A549 (cell line): ENCODE data around the gene NTN1.

Experiments used
- CBX2 ChIP-seq: fragments of 200-600 bp; sonication (generic); IDR thresholded peaks from 2 replicates; pipeline ENCODE4 v1.6.1; 2016; ENCODE audit warnings: low read depth, mild to moderate bottlenecking, borderline replicate concordance
- MAZ ChIP-seq: fragments of 150-350 bp; IDR thresholded peaks from 2 replicates; pipeline ENCODE4 v1.6.1; 2014; ENCODE audit warnings: antibody characterized with exemption, low read depth, low read length, borderline replicate concordance
- RFX5 ChIP-seq: fragments of 450-650 bp; IDR thresholded peaks from 2 replicates; pipeline ENCODE4 v1.7.1; 2014; ENCODE audit warnings: antibody characterized with exemption, mild to moderate bottlenecking, moderate library complexity
- SMC3 ChIP-seq: fragments of >200 bp; sonication (Bioruptor Twin); formaldehyde crosslinking; IDR thresholded peaks from 3 replicates; pipeline ENCODE4 v1.6.1; 2018; ENCODE audit warnings: inconsistent platforms
- TF ChIP-seq, protein P1 (sequence below): fragments of >200 bp; sonication (Bioruptor Twin); formaldehyde crosslinking; IDR thresholded peaks from 3 replicates; pipeline ENCODE4 v1.5.1; 2016
- TF ChIP-seq, protein P2 (sequence below): IDR thresholded peaks from 2 replicates; pipeline ENCODE4 v1.6.1; 2012
- TF ChIP-seq, protein P3 (sequence below): IDR thresholded peaks from 2 replicates; pipeline ENCODE4 v1.6.1; 2012; ENCODE audit warnings: low read depth, borderline replicate concordance

DNA sequence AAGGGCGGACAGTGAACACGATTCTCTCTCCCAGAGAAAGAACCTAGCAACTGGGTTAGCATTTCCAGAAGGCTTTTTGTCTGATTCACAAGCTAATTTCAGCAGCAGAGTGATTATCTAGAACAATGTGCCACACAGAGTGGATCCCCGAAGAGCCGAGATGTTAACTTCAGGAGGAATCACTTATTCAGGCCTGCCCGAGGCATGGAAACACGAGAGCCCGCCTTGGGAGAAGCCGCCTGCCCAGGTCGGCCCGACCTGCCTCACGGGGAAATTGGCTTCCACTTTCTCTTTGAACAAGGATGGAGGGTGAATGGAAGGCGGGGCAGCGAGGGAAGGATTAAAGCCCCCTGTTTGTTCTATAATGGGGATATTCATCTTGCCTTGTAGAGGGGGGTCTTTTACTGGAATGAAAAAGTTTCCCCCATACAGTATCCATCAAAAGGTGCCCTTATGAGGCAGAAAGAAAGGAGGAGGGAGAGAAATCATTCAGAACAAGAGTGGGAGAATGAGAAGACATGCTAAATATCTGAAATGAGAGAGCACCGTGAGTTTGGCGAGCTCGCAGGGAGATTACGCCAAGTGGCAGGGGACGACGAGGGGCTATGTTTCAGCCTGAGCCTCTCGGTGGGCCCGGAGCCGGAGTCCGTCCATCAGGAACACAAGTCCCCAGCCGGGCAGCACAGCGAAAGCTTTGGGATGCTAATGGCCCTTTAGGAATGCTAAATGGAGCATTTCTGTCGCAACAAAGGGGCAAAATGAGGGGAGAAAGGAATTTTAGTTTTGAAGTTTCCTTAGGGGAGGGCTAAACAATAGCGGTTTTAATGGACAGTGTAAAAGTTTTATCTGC lies 33.0 kb downstream of the NTN1 start:
- TF ChIP-seq, protein P1, sequence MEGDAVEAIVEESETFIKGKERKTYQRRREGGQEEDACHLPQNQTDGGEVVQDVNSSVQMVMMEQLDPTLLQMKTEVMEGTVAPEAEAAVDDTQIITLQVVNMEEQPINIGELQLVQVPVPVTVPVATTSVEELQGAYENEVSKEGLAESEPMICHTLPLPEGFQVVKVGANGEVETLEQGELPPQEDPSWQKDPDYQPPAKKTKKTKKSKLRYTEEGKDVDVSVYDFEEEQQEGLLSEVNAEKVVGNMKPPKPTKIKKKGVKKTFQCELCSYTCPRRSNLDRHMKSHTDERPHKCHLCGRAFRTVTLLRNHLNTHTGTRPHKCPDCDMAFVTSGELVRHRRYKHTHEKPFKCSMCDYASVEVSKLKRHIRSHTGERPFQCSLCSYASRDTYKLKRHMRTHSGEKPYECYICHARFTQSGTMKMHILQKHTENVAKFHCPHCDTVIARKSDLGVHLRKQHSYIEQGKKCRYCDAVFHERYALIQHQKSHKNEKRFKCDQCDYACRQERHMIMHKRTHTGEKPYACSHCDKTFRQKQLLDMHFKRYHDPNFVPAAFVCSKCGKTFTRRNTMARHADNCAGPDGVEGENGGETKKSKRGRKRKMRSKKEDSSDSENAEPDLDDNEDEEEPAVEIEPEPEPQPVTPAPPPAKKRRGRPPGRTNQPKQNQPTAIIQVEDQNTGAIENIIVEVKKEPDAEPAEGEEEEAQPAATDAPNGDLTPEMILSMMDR, result no peak
- TF ChIP-seq MAZ (no peak), RFX5 (no peak), CBX2 (no peak), SMC3 (no peak)
- TF ChIP-seq, protein P2, sequence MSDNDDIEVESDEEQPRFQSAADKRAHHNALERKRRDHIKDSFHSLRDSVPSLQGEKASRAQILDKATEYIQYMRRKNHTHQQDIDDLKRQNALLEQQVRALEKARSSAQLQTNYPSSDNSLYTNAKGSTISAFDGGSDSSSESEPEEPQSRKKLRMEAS, result no peak
- TF ChIP-seq, protein P3, sequence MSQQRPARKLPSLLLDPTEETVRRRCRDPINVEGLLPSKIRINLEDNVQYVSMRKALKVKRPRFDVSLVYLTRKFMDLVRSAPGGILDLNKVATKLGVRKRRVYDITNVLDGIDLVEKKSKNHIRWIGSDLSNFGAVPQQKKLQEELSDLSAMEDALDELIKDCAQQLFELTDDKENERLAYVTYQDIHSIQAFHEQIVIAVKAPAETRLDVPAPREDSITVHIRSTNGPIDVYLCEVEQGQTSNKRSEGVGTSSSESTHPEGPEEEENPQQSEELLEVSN, result no peak
